Thoracic aorta (tissue), 2 donors: ENCODE measurements around the gene GLTPD2. TPM values are rescaled to one million over a fixed set of nuclear protein-coding genes. Genes with fewer than 3 reads are reported as not detected.
"Not testable (repeated sequence)": the region's sequence is repeated elsewhere in the genome, so short reads cannot be mapped to it uniquely, and the experiment has no call there.

ENCODE experiments used
- ATAC-seq: fragments of 150-250 bp; one replicate; pipeline ENCODE4 v1.8.0; 2017; ENCODE audit warnings: low read depth; ENCODE audit not compliant: insufficient number of reproducible peaks, low FRiP score
- DNase-seq: peaks from one replicate; pipeline ENCODE4 v3.0.0-alpha.2; 2020; ENCODE audit warnings: low spot score
- H3K27ac ChIP-seq, 2 donors: fragments of 200-600 bp; sonication (generic); 1 replicate in 1 of 2; 2 replicates in 1 of 2; pipeline ENCODE4 v1.5.1; 2016; ENCODE audit warnings: mild to moderate bottlenecking in 2 of 2, moderate library complexity in 2 of 2
- H3K27me3 ChIP-seq: fragments of 200-600 bp; sonication (generic); replicated peaks from 2 replicates; pipeline ENCODE4 v1.6.0; 2016; ENCODE audit warnings: mild to moderate bottlenecking; ENCODE audit not compliant: insufficient read depth
- H3K36me3 ChIP-seq: fragments of 200-600 bp; sonication (generic); one replicate; pipeline ENCODE4 v1.5.1; 2016
- H3K4me1 ChIP-seq, 2 donors: fragments of 200-600 bp; sonication (generic); 1 replicate in 1 of 2; 2 replicates in 1 of 2; pipeline versions ENCODE4 v1.5.1 to v1.6.0; 2016; ENCODE audit warnings: low read depth in 2 of 2, mild to moderate bottlenecking in 1 of 2; ENCODE audit not compliant: control insufficient read depth in 1 of 2
- H3K4me3 ChIP-seq: fragments of 200-600 bp; sonication (generic); 2 replicates; pipeline ENCODE4 v1.5.1; 2016; ENCODE audit warnings: mild to moderate bottlenecking
- H3K9me3 ChIP-seq: fragments of 200-600 bp; sonication (generic); 2 replicates; pipeline ENCODE4 v1.5.1; 2016
- total RNA-seq, 2 donors: library from RNA; depleted of rRNA; stranded (reverse); fragments of >200 nt; gene quantifications; one replicate each; pipeline versions ENCODE4 v1.1.0 to v1.2.3, GENCODE V29; 2016
- TF ChIP-seq, protein P1 (sequence below): fragments of 200-600 bp; sonication (generic); IDR thresholded peaks from one replicate; pipeline ENCODE4 v1.5.1; 2019; ENCODE audit warnings: antibody characterized with exemption

GLTPD2 gene
- total RNA-seq, 2 donors from 2014 or later: not detected

DNA sequence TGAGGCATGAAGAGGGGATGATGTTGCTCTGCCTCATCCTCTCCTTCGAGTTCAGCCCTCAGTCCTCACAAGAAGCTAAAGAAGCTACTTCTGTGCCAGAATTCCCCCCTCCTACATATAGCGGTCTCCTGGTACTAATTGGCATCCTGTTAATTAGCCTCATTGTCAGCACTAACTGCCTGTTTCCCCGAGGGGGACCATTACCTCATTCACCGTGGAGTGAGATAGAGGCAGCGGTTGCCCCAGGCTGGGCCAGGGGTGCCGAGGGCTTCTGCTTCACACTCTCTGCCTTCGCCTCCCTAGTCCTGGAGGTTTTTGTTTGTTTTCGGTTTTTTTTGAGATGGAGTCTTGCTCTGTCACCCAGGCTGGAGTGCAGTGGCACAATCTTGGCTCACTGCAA, 38.6 kb downstream of the GLTPD2 start:
- Histone ChIP-seq H3K27ac (no peak overlapping the region), H3K27me3 (no peaks in the 10 kb centered on the region), H3K4me3 (no peak overlapping the region), H3K9me3 (no peaks in the 10 kb centered on the region), H3K4me1 (no peaks in the 10 kb centered on the region), H3K36me3 (no peaks in the 10 kb centered on the region)
- ATAC-seq: no peak
- no peak for DNase-seq
- TF ChIP-seq, protein P1, sequence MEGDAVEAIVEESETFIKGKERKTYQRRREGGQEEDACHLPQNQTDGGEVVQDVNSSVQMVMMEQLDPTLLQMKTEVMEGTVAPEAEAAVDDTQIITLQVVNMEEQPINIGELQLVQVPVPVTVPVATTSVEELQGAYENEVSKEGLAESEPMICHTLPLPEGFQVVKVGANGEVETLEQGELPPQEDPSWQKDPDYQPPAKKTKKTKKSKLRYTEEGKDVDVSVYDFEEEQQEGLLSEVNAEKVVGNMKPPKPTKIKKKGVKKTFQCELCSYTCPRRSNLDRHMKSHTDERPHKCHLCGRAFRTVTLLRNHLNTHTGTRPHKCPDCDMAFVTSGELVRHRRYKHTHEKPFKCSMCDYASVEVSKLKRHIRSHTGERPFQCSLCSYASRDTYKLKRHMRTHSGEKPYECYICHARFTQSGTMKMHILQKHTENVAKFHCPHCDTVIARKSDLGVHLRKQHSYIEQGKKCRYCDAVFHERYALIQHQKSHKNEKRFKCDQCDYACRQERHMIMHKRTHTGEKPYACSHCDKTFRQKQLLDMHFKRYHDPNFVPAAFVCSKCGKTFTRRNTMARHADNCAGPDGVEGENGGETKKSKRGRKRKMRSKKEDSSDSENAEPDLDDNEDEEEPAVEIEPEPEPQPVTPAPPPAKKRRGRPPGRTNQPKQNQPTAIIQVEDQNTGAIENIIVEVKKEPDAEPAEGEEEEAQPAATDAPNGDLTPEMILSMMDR: no peak

DNA sequence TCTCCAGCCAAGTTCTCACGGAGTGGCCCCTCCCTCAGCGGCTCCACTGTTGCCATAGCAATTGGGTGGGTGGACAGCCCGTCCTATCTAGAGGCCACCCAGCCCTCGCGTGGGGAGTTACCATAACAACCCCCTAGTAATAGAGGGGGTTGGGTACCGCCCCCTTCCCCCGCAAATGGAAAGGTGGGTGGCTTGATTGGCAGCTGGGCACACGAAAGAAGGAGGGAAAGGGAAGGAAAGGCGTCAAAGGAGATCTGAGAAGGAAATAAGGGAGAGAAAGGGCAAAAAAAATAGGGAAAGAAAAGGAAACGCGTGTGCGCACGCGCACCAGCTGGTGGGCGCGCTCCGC, 44.0 kb downstream of the GLTPD2 start:
- H3K36me3 ChIP-seq, DNase-seq, H3K9me3 ChIP-seq, ATAC-seq, H3K27me3 ChIP-seq: not testable (repeated sequence)
- Histone ChIP-seq H3K4me3 (peak overlapping the region; percentile 90), H3K4me1 (peaks cover 9 to 17% of the 10 kb centered on the region in 2 donors), H3K27ac (peak overlapping the region in 1 of 2 donors; percentile 77)

DNA sequence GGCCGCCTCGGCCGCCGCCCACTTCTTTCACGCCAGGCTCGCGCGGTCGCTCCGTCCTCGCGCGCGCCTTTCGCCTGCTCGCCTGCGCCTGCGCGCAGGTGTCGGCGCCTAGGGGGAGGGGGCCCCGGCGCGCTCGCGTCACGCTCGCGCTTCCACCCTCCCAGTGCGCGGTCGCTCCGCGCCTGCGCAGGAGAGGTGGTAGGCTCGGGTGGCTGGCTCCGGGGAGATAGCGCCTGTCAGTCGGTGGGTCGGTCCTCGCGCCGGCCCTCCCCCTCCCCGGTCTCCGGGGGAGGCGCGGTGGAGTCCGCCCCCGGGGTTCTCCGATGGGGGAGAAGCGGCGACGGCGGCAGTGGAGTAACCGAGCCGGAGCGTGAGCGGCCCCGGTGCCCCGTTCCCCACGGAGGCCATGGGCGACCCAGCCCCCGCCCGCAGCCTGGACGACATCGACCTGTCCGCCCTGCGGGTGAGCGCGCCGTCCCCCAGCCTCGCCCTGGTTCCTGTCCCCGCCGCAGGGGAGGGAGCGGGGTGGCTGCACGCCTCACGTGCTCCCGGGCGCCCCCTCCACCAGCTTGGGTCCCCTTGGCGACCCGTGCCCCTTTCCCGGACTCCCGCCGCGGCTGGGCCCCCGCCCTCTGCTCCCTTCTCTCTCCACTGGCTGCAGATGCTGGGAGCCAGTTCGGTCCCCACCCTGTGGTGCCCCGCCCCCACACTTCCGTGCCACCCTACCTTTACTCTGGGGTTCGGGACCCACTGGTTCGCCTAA, 44.6 kb downstream of the GLTPD2 start, which contains the start of gene MINK1:
TSS of gene MINK1 (plus strand) at position 163 of the 763 bp plus-strand sequence. CDS start at position 407, 244 bp downstream.
- ATAC-seq: peak; percentile 82
- Histone ChIP-seq H3K9me3 (no peaks in the 10 kb centered on the region), H3K27ac (peak within 1 kb of the TSS; percentile 71 to 77), H3K27me3 (no peaks in the 10 kb centered on the region), H3K36me3 (no peaks in the 10 kb centered on the region), H3K4me3 (peak within 1 kb of the TSS; percentile 90), H3K4me1 (peaks cover 9 to 17% of the 10 kb centered on the region in 2 donors)
- TF ChIP-seq, protein P1: no peak
- peak; percentile 22 for DNase-seq

DNA sequence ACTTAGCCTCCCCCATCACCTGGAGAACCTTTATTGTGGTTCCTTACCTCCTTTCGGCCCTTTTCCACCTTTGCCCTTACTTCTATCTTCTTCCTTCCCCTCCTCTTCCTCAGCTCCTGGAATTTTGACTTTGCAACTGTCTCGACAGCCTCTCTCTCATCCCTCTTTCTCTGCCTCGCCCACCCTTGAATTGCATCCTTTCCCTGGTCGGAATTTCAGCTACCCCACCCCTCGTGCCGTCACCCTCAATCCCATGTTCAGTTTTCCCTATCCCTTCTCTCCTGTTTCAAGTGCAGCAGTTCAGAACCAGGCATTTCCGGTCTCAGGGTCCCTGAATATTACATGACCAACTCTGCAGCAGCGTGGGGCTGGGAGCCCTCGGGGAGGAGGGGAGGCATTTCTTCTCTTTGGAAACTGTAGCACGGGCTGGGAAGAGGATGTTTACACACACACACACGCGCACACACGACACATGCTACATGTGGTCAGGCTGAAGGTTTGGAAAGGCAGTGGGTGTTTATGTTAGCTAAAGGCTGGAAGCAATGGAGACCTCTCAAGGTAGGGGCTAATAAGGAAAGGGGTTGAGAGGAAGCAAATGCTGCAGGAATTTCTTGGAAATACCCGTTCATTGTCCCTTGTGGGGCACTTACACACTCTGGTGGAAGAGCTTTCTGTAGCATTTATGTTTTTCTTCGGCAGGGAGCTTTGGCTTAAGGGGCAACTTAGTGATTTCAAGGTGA, 45.3 kb downstream of the GLTPD2 start:
- peaks cover 9 to 17% of the 10 kb centered on the region in 2 donors for H3K4me1 ChIP-seq
- TF ChIP-seq, protein P1: no peak
- DNase-seq: no peak

DNA sequence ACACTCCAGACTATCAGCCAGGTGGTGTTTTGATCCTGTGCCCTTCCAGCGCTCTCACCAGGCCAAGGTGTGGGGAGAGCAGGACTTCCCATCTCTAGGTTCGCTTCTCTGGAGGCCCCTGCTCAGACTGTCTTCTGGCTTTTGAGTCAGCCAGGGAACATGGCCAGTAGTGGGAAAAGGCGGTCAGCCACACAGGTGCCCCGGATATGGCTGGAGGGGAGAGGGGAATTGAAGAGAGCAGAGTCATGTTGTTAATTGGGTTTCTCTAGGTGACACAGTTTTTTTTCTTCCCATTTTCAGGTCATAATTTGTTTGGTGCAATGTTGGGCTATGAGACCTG, 45.9 kb downstream of the GLTPD2 start:
- peak overlapping the region; percentile 90 for H3K4me3 ChIP-seq
- H3K27ac ChIP-seq: peak overlapping the region; percentile 71 to 77
- H3K36me3 ChIP-seq: no peaks in the 10 kb centered on the region
- DNase-seq (no peak), ATAC-seq (no peak)
- TF ChIP-seq, protein P1: no peak
- no peaks in the 10 kb centered on the region for H3K27me3 ChIP-seq
- H3K4me1 ChIP-seq: peaks cover 9 to 17% of the 10 kb centered on the region in 2 donors
- H3K9me3 ChIP-seq: no peaks in the 10 kb centered on the region

More for the DNA sequence above, 45.3 kb downstream of the GLTPD2 start:
- Histone ChIP-seq H3K27me3 (no peaks in the 10 kb centered on the region), H3K9me3 (no peaks in the 10 kb centered on the region), H3K36me3 (no peaks in the 10 kb centered on the region), H3K27ac (peak overlapping the region; percentile 71 to 77), H3K4me3 (peak overlapping the region; percentile 90)
- ATAC-seq: no peak
